Muscle of leg (tissue), 11 donors: ENCODE results near the gene ZBTB45. TPM values are rescaled to one million over a fixed set of nuclear protein-coding genes. Genes with fewer than 3 reads are reported as not detected.

Experiments
- DNase-seq: peaks from one replicate; pipeline ENCODE4 v3.0.0; 2013
- H3K27ac ChIP-seq: one replicate; pipeline ENCODE4 v1.5.1; 2013; ENCODE audit warnings: mild to moderate bottlenecking, low read length, control low read depth
- H3K27me3 ChIP-seq: one replicate; pipeline ENCODE4 v1.6.1; 2013; ENCODE audit warnings: low read length; ENCODE audit not compliant: control insufficient read depth, insufficient read depth
- H3K36me3 ChIP-seq: one replicate; pipeline ENCODE4 v1.6.1; 2013; ENCODE audit warnings: low read length; ENCODE audit not compliant: control insufficient read depth, insufficient read depth
- H3K4me1 ChIP-seq: one replicate; pipeline ENCODE4 v1.6.1; 2013; ENCODE audit warnings: low read length; ENCODE audit not compliant: control insufficient read depth, insufficient read depth
- H3K4me3 ChIP-seq: one replicate; pipeline ENCODE4 v1.5.1; 2013; ENCODE audit warnings: low read length, control low read depth
- H3K9me3 ChIP-seq: replicated peaks from 2 replicates; pipeline ENCODE4 v1.6.1; 2013; ENCODE audit warnings: low read depth, low read length; ENCODE audit not compliant: control insufficient read depth
- WGBS: methylation state at CpG from one replicate; pipeline ENCODE4 v1.1.5; 2013; ENCODE audit warnings: missing lambda C conversion rate; ENCODE audit not compliant: insufficient coverage; 5-methylcytosine and 5-hydroxymethylcytosine counted together
- polyA plus RNA-seq, 8 donors: library from polyadenylated mRNA; unstranded; fragments of 120-200 nt; gene quantifications; one replicate each; pipeline versions ENCODE4 v1.2.1 to v1.2.3, GENCODE V29; 2013; ENCODE audit warnings: inconsistent platforms in 1 of 8, low replicate concordance in 1 of 8; ENCODE audit not compliant: insufficient read length in 8 of 8, insufficient read depth in 1 of 8
- total RNA-seq: library from RNA; stranded (reverse); fragments of 120-200 nt; gene quantifications from one replicate; pipeline ENCODE4 v1.2.4, GENCODE V29; 2013

ZBTB45 gene
- total and polyA plus RNA-seq, 9 donors, result 3.0 to 12.4 (median 10.5) TPM

- Histone ChIP-seq H3K4me3 (no peak overlapping the region), H3K9me3 (no peaks in the 10 kb centered on the region), H3K4me1 (peaks cover 8% of the 10 kb centered on the region), H3K27me3 (peaks cover 20% of the 10 kb centered on the region), H3K36me3 (no peaks in the 10 kb centered on the region), H3K27ac (no peak overlapping the region)
- WGBS, result 100% methylated on average over 6 of the region's 8 CpGs
- DNase-seq, result no peak
Observed at GRCh38 chr19:58536852-58537798, 17.5 kb upstream of the ZBTB45 start.

- H3K4me3 ChIP-seq, result no peak overlapping the region
- WGBS, result no CpG with 5 or more reads among the region's 3 CpGs
- peaks cover 20% of the 10 kb centered on the region for H3K27me3 ChIP-seq
- DNase-seq, result no peak
- H3K27ac ChIP-seq, result no peak overlapping the region
- H3K9me3 ChIP-seq, result no peaks in the 10 kb centered on the region
- H3K36me3 ChIP-seq, result no peaks in the 10 kb centered on the region
- H3K4me1 ChIP-seq, result peaks cover 8% of the 10 kb centered on the region
Observed at GRCh38 chr19:58535857-58536256, 16.2 kb upstream of the ZBTB45 start.

- DNase-seq, result no peak
- Histone ChIP-seq H3K9me3 (no peaks in the 10 kb centered on the region), H3K4me1 (no peaks in the 10 kb centered on the region), H3K27ac (no peak overlapping the region), H3K36me3 (no peaks in the 10 kb centered on the region), H3K27me3 (peaks cover 2% of the 10 kb centered on the region), H3K4me3 (no peak overlapping the region)
- no CpG with 5 or more reads among the region's 10 CpGs for WGBS
Observed at GRCh38 chr19:58531034-58531840, 11.6 kb upstream of the ZBTB45 start.

GRCh38 chr19:58529405-58529804, 9.8 kb upstream of the ZBTB45 start:
- Histone ChIP-seq H3K9me3 (no peaks in the 10 kb centered on the region), H3K4me1 (no peaks in the 10 kb centered on the region), H3K27me3 (peaks cover 2% of the 10 kb centered on the region), H3K36me3 (no peaks in the 10 kb centered on the region), H3K27ac (no peak overlapping the region), H3K4me3 (no peak overlapping the region)
- no peak for DNase-seq
- 100% methylated on average over 1 of the region's 3 CpGs for WGBS

- Histone ChIP-seq H3K4me1 (peaks cover 21% of the 10 kb centered on the region), H3K27ac (no peak overlapping the region), H3K27me3 (no peaks in the 10 kb centered on the region), H3K4me3 (no peak overlapping the region), H3K36me3 (no peaks in the 10 kb centered on the region), H3K9me3 (no peaks in the 10 kb centered on the region)
- WGBS, result 76% methylated on average over 2 of the region's 3 CpGs
- no peak for DNase-seq
Observed at GRCh38 chr19:58522709-58523108, 3.1 kb upstream of the ZBTB45 start.

- Histone ChIP-seq H3K9me3 (no peaks in the 10 kb centered on the region), H3K27ac (no peak overlapping the region), H3K27me3 (no peaks in the 10 kb centered on the region)
Observed at GRCh38 chr19:58521651-58522050, 2.0 kb upstream of the ZBTB45 start.

GRCh38 chr19:58520257-58520599, 618 bp upstream of the ZBTB45 start:
- peak overlapping the region; percentile 98 for H3K27ac ChIP-seq

More at GRCh38 chr19:58521651-58522050, 2.0 kb upstream of the ZBTB45 start:
- no peak for DNase-seq
- Histone ChIP-seq H3K36me3 (peaks cover 7% of the 10 kb centered on the region), H3K4me3 (no peak overlapping the region), H3K4me1 (peaks cover 21% of the 10 kb centered on the region)
- 49% methylated on average over 4 of the region's 4 CpGs for WGBS

GRCh38 chr19:58519087-58519354, 589 bp downstream of the ZBTB45 start:
- Histone ChIP-seq H3K27me3 (no peaks in the 10 kb centered on the region), H3K4me3 (peak overlapping the region; percentile 81), H3K4me1 (peaks cover 37% of the 10 kb centered on the region), H3K36me3 (peaks cover 22% of the 10 kb centered on the region), H3K27ac (peak overlapping the region; percentile 98), H3K9me3 (no peaks in the 10 kb centered on the region)
- WGBS, result 0% methylated on average over 14 of the region's 14 CpGs
- peak; percentile 85 for DNase-seq

More at GRCh38 chr19:58520257-58520599, 618 bp upstream of the ZBTB45 start:
- Histone ChIP-seq H3K4me1 (peaks cover 31% of the 10 kb centered on the region), H3K27me3 (no peaks in the 10 kb centered on the region), H3K36me3 (peaks cover 22% of the 10 kb centered on the region), H3K9me3 (no peaks in the 10 kb centered on the region), H3K4me3 (peak overlapping the region; percentile 81)
- WGBS, result 0% methylated on average over 1 of the region's 7 CpGs
- no peak for DNase-seq

GRCh38 chr19:58518256-58519086, 1.1 kb downstream of the ZBTB45 start:
- Histone ChIP-seq H3K36me3 (peaks cover 25% of the 10 kb centered on the region), H3K9me3 (no peaks in the 10 kb centered on the region), H3K4me3 (peak overlapping the region; percentile 81), H3K27me3 (no peaks in the 10 kb centered on the region), H3K27ac (peak overlapping the region; percentile 98), H3K4me1 (peaks cover 37% of the 10 kb centered on the region)
- 2% methylated on average over 17 of the region's 22 CpGs for WGBS
- no peak for DNase-seq
